Endothelial cell of umbilical vein (primary cell): ENCODE data around the gene C11orf65.

Experiments
- EZH2 ChIP-seq: IDR thresholded peaks from 2 replicates; pipeline ENCODE4 v1.6.1; 2012; ENCODE audit warnings: borderline replicate concordance, low read depth, mild to moderate bottlenecking, moderate library complexity, low read length, inconsistent platforms; ENCODE audit not compliant: severe bottlenecking
- FOS ChIP-seq: IDR thresholded peaks from 2 replicates; pipeline ENCODE4 v1.6.1; 2011; ENCODE audit warnings: mild to moderate bottlenecking, low read length, moderate library complexity, borderline replicate concordance; ENCODE audit not compliant: insufficient read depth
- JUN ChIP-seq: IDR thresholded peaks from 2 replicates; pipeline ENCODE4 v1.6.1; 2011; ENCODE audit warnings: borderline replicate concordance, low read depth; ENCODE audit not compliant: insufficient read length, insufficient read depth
- POLR2A ChIP-seq: IDR thresholded peaks from 2 replicates; pipeline ENCODE4 v1.6.1; 2012; ENCODE audit warnings: low read depth, mild to moderate bottlenecking, control low read depth, low read length
- POLR2AphosphoS5 ChIP-seq: IDR thresholded peaks from 2 replicates; pipeline ENCODE4 v1.6.1; 2012; ENCODE audit warnings: low read depth, mild to moderate bottlenecking, control low read depth, low read length, moderate library complexity; ENCODE audit not compliant: insufficient read depth
- TF ChIP-seq, protein P1 (sequence below), 2 donors: IDR thresholded peaks; 1 replicate in 1 of 2; 2 replicates in 1 of 2; pipeline ENCODE4 v1.5.1; 2011; ENCODE audit warnings: low read length in 2 of 2, mild to moderate bottlenecking in 2 of 2, moderate library complexity in 2 of 2, control low read depth in 1 of 2, inconsistent platforms in 1 of 2, low read depth in 1 of 2; ENCODE audit not compliant: insufficient read depth in 1 of 2; ENCODE audit errors: extremely low read depth in 1 of 2
- TF ChIP-seq, protein P2 (sequence below): IDR thresholded peaks from 2 replicates; pipeline ENCODE4 v1.6.1; 2011; ENCODE audit not compliant: insufficient read depth, insufficient read length

GRCh38 chr11:108370315-108370714, 97.0 kb downstream of the C11orf65 start:
- TF ChIP-seq, protein P1, sequence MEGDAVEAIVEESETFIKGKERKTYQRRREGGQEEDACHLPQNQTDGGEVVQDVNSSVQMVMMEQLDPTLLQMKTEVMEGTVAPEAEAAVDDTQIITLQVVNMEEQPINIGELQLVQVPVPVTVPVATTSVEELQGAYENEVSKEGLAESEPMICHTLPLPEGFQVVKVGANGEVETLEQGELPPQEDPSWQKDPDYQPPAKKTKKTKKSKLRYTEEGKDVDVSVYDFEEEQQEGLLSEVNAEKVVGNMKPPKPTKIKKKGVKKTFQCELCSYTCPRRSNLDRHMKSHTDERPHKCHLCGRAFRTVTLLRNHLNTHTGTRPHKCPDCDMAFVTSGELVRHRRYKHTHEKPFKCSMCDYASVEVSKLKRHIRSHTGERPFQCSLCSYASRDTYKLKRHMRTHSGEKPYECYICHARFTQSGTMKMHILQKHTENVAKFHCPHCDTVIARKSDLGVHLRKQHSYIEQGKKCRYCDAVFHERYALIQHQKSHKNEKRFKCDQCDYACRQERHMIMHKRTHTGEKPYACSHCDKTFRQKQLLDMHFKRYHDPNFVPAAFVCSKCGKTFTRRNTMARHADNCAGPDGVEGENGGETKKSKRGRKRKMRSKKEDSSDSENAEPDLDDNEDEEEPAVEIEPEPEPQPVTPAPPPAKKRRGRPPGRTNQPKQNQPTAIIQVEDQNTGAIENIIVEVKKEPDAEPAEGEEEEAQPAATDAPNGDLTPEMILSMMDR (IDR thresholded peaks at IDR 0.05; ENCODE audit: extremely low read depth in 1 of 2, insufficient read depth in 1 of 2, low read depth in 1 of 2, low read length in 2 of 2), result no peak
- TF ChIP-seq EZH2 (no peak), JUN (no peak), POLR2A (no peak), POLR2AphosphoS5 (no peak), FOS (no peak)
- TF ChIP-seq, protein P2, sequence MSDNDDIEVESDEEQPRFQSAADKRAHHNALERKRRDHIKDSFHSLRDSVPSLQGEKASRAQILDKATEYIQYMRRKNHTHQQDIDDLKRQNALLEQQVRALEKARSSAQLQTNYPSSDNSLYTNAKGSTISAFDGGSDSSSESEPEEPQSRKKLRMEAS, result no peak
